H9 (cell line): Measurements from ENCODE around the gene AQP10. TPM values are rescaled to one million over a fixed set of nuclear protein-coding genes. Genes with fewer than 3 reads are reported as not detected.

Experiments used
- DNase-seq: peaks from one replicate; pipeline ENCODE4 v3.0.0-alpha.2; 2017
- H2AFZ ChIP-seq: one replicate; pipeline ENCODE4 v1.6.1; 2013; ENCODE audit warnings: mild to moderate bottlenecking, low read length, control low read depth, moderate library complexity
- H2AK5ac ChIP-seq: 2 replicates; pipeline ENCODE4 v1.6.1; 2013; ENCODE audit warnings: low read length, control low read depth, mixed read lengths; ENCODE audit not compliant: insufficient read length
- H2BK120ac ChIP-seq: one replicate; pipeline ENCODE4 v1.6.1; 2013; ENCODE audit warnings: low read depth, mild to moderate bottlenecking, low read length, control low read depth, inconsistent platforms; ENCODE audit not compliant: poor library complexity, severe bottlenecking
- H2BK12ac ChIP-seq: 2 replicates; pipeline ENCODE4 v1.6.1; 2013; ENCODE audit warnings: low read length, control low read depth, mixed read lengths, low read depth; ENCODE audit not compliant: insufficient read length
- H2BK15ac ChIP-seq: 2 replicates; pipeline ENCODE4 v1.6.1; 2013; ENCODE audit warnings: low read depth, low read length, control low read depth
- H2BK20ac ChIP-seq: one replicate; pipeline ENCODE4 v1.6.1; 2013; ENCODE audit warnings: low read depth, mild to moderate bottlenecking, low read length, control low read depth, inconsistent platforms; ENCODE audit not compliant: poor library complexity, severe bottlenecking
- H2BK5ac ChIP-seq: 2 replicates; pipeline ENCODE4 v1.6.1; 2013; ENCODE audit warnings: low read length, control low read depth, mixed read lengths; ENCODE audit not compliant: insufficient read length
- H3K14ac ChIP-seq: 2 replicates; pipeline ENCODE4 v1.6.1; 2013; ENCODE audit warnings: low read length, control low read depth; ENCODE audit not compliant: insufficient read depth
- H3K18ac ChIP-seq: 2 replicates; pipeline ENCODE4 v1.6.1; 2013; ENCODE audit warnings: low read depth, mild to moderate bottlenecking, mixed read lengths, low read length, control low read depth; ENCODE audit not compliant: insufficient read length
- H3K23ac ChIP-seq: 2 replicates; pipeline ENCODE4 v1.6.1; 2013; ENCODE audit warnings: low read length, control low read depth, mixed read lengths, low read depth; ENCODE audit not compliant: insufficient read length
- H3K23me2 ChIP-seq: 2 replicates; pipeline ENCODE4 v1.6.1; 2013; ENCODE audit warnings: low read depth, mild to moderate bottlenecking, mixed read lengths, low read length, control low read depth; ENCODE audit not compliant: insufficient read length, poor library complexity, severe bottlenecking
- H3K27ac ChIP-seq: 2 replicates; pipeline ENCODE4 v1.5.1; 2013; ENCODE audit warnings: low read length, control low read depth, mixed read lengths, low read depth; ENCODE audit not compliant: insufficient read length
- H3K27me3 ChIP-seq: 2 replicates; pipeline ENCODE4 v1.6.1; 2013; ENCODE audit warnings: low read length, control low read depth, inconsistent platforms; ENCODE audit not compliant: insufficient read depth
- H3K4ac ChIP-seq: 2 replicates; pipeline ENCODE4 v1.6.1; 2013; ENCODE audit warnings: low read depth, mild to moderate bottlenecking, control low read depth, inconsistent platforms, low read length, moderate library complexity
- H3K4me1 ChIP-seq: 2 replicates; pipeline ENCODE4 v1.6.1; 2013; ENCODE audit warnings: low read length, control low read depth, inconsistent platforms; ENCODE audit not compliant: insufficient read depth
- H3K4me2 ChIP-seq: 2 replicates; pipeline ENCODE4 v1.6.1; 2013; ENCODE audit warnings: low read length, control low read depth, mixed read lengths; ENCODE audit not compliant: insufficient read length, insufficient read depth
- H3K56ac ChIP-seq: 2 replicates; pipeline ENCODE4 v1.6.1; 2013; ENCODE audit warnings: low read depth, mild to moderate bottlenecking, mixed read lengths, low read length, control low read depth; ENCODE audit not compliant: insufficient read length
- H3K79me1 ChIP-seq: 2 replicates; pipeline ENCODE4 v1.6.1; 2013; ENCODE audit warnings: low read depth, mild to moderate bottlenecking, moderate library complexity, low read length, control low read depth, inconsistent platforms; ENCODE audit not compliant: insufficient read depth, poor library complexity, severe bottlenecking
- H3K79me2 ChIP-seq: 2 replicates; pipeline ENCODE4 v1.6.1; 2013; ENCODE audit warnings: low read length, control low read depth, inconsistent platforms; ENCODE audit not compliant: insufficient read depth
- H3K9ac ChIP-seq: 2 replicates; pipeline ENCODE4 v1.6.1; 2013; ENCODE audit warnings: low read length, control low read depth, mixed read lengths; ENCODE audit not compliant: insufficient read length; ENCODE audit errors: extremely low read depth
- H3K9me3 ChIP-seq: one replicate; pipeline ENCODE4 v1.6.1; 2013; ENCODE audit warnings: low read depth, low read length, inconsistent platforms; ENCODE audit not compliant: control insufficient read depth
- H3T11ph ChIP-seq: one replicate; pipeline ENCODE4 v1.6.1; 2013; ENCODE audit warnings: mild to moderate bottlenecking, low read length, control low read depth, inconsistent platforms
- H4K20me1 ChIP-seq: one replicate; pipeline ENCODE4 v1.6.1; 2013; ENCODE audit not compliant: control insufficient read depth, insufficient read length, insufficient read depth
- H4K5ac ChIP-seq: 2 replicates; pipeline ENCODE4 v1.6.1; 2013; ENCODE audit warnings: low read depth, mild to moderate bottlenecking, mixed read lengths, low read length, control low read depth; ENCODE audit not compliant: insufficient read length
- H4K8ac ChIP-seq: replicated peaks from 2 replicates; pipeline ENCODE4 v1.6.1; 2013; ENCODE audit warnings: low read length, control low read depth, mixed read lengths, low read depth; ENCODE audit not compliant: insufficient read length
- H4K91ac ChIP-seq: 2 replicates; pipeline ENCODE4 v1.6.1; 2013; ENCODE audit warnings: low read depth, mild to moderate bottlenecking, moderate library complexity, mixed read lengths, low read length, control low read depth; ENCODE audit not compliant: insufficient read length
- H3K27ac Mint-ChIP-seq, 3 experiments: 2 replicates in 2 of 3; 3 replicates in 1 of 3; pipeline ENCODE4 v1.8.0; 2020 to 2021; ENCODE audit warnings: mixed read lengths in 3 of 3, mild to moderate bottlenecking in 1 of 3, moderate library complexity in 1 of 3
- H3K27me3 Mint-ChIP-seq: 2 replicates; pipeline ENCODE4 v1.8.0; 2021; ENCODE audit warnings: low read depth, mild to moderate bottlenecking, moderate library complexity, mixed read lengths
- H3K36me3 Mint-ChIP-seq, 3 experiments: 2 replicates in 2 of 3; 3 replicates in 1 of 3; pipeline ENCODE4 v1.8.0; 2020 to 2021; ENCODE audit warnings: low read depth in 3 of 3, mixed read lengths in 3 of 3; ENCODE audit not compliant: insufficient read depth in 1 of 3
- H3K4me1 Mint-ChIP-seq, 2 experiments: 2 replicates each; pipeline ENCODE4 v1.8.0; 2020; ENCODE audit warnings: mixed read lengths in 2 of 2
- H3K4me3 Mint-ChIP-seq, 2 experiments: 2 replicates in 1 of 2; 3 replicates in 1 of 2; pipeline ENCODE4 v1.8.0; 2020 to 2021; ENCODE audit warnings: mild to moderate bottlenecking in 2 of 2, mixed read lengths in 2 of 2, moderate library complexity in 1 of 2
- H3K9me3 Mint-ChIP-seq, 2 experiments: 2 replicates in 1 of 2; 3 replicates in 1 of 2; pipeline ENCODE4 v1.8.0; 2020; ENCODE audit warnings: mild to moderate bottlenecking in 2 of 2, mixed read lengths in 2 of 2, moderate library complexity in 1 of 2
- WGBS: extraction: QIAGEN DNeasy Blood & Tissue Kit; methylation state at CpG from one replicate; pipeline ENCODE4 v1.1.7; 2013; ENCODE audit warnings: missing lambda C conversion rate, low lambda C conversion rate, mixed read lengths; ENCODE audit not compliant: insufficient read length; ENCODE audit errors: extremely low coverage; 5-methylcytosine and 5-hydroxymethylcytosine counted together
- total RNA-seq: library from RNA; stranded (reverse); gene quantifications from 2 replicates; pipeline ENCODE4 v1.2.1, GENCODE V29; 2021
- TF ChIP-seq, protein P1 (sequence below): fragments of 200-600 bp; sonication (generic); conservative IDR thresholded peaks from 3 replicates; pipeline ENCODE4 v1.8.0; 2021; ENCODE audit warnings: antibody characterized with exemption, mild to moderate bottlenecking

The AQP10 gene
- total RNA-seq, 1 experiment from 2014 or later: not detected

DNA sequence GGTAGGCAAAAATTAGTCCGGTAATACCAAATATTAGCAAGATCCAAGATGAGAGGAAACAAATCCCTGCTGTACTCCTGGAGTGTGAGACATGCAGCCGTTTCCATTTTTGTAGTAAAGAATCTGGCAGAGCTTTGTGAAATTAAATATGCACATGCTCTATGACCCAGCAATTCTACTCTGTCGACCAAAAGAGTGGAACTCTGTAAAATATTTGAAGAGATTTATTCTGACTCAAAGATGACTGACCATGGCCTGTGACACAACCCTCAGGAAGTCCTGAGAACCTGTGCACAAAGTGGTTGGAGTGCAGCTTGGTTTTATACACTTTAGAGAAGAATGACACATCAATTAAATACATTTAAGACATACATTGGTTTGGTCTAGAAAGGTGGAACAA is 32.2 kb upstream of the AQP10 start:
- Histone ChIP-seq H3K27me3 (no peaks in the 10 kb centered on the region), H4K91ac (no peak overlapping the region), H4K5ac (no peak overlapping the region), H2BK20ac (no peak overlapping the region), H3K18ac (no peak overlapping the region), H2AK5ac (no peak overlapping the region), H3K23me2 (no peaks in the 10 kb centered on the region), H3K27ac (no peak overlapping the region), H2BK15ac (no peak overlapping the region), H2AFZ (no peak overlapping the region), H4K8ac (no peak overlapping the region), H3K4ac (no peak overlapping the region), H2BK120ac (no peak overlapping the region), H3K14ac (no peak overlapping the region), H3K56ac (no peak overlapping the region), H3K23ac (no peak overlapping the region), H2BK12ac (no peak overlapping the region), H3K79me1 (no peaks in the 10 kb centered on the region), H3K4me1 (no peaks in the 10 kb centered on the region), H3K79me2 (no peaks in the 10 kb centered on the region), H2BK5ac (no peak overlapping the region), H3K4me2 (no peak overlapping the region), H3K9me3 (no peaks in the 10 kb centered on the region), H4K20me1 (no peaks in the 10 kb centered on the region), H3T11ph (no peak overlapping the region), H3K9ac (no peak overlapping the region)
- no CpG with 5 or more reads among the region's 3 CpGs for WGBS
- TF ChIP-seq, protein P1, sequence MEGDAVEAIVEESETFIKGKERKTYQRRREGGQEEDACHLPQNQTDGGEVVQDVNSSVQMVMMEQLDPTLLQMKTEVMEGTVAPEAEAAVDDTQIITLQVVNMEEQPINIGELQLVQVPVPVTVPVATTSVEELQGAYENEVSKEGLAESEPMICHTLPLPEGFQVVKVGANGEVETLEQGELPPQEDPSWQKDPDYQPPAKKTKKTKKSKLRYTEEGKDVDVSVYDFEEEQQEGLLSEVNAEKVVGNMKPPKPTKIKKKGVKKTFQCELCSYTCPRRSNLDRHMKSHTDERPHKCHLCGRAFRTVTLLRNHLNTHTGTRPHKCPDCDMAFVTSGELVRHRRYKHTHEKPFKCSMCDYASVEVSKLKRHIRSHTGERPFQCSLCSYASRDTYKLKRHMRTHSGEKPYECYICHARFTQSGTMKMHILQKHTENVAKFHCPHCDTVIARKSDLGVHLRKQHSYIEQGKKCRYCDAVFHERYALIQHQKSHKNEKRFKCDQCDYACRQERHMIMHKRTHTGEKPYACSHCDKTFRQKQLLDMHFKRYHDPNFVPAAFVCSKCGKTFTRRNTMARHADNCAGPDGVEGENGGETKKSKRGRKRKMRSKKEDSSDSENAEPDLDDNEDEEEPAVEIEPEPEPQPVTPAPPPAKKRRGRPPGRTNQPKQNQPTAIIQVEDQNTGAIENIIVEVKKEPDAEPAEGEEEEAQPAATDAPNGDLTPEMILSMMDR: no peak
- Mint-ChIP-seq H3K9me3 (peaks cover 11% of the 10 kb centered on the region in 2 experiments), H3K4me3 (no peak overlapping the region), H3K27ac (no peak overlapping the region), H3K36me3 (peaks cover 0 to 6% (median 0%) of the 10 kb centered on the region in 3 experiments; a peak in 2 of 7 replicates), H3K27me3 (peaks cover 2% of the 10 kb centered on the region; the same call in 1 of the 2 replicates), H3K4me1 (peaks cover 4 to 11% of the 10 kb centered on the region in 2 experiments; a peak in 2 of 4 replicates)
- DNase-seq: no peak
